Vagina (tissue), 2 donors: ENCODE measurements around the gene SIPA1.

Experiments used
- CTCF ChIP-seq, 3 experiments: fragments of 450-650 bp in 2 of 3; fragments of 200-600 bp in 1 of 3; sonication (generic) in 1 of 3; IDR thresholded peaks; one replicate each; pipeline ENCODE4 v1.5.1; 2017 to 2019; ENCODE audit warnings: antibody characterized with exemption in 3 of 3, mild to moderate bottlenecking in 2 of 3, moderate library complexity in 2 of 3
- POLR2A ChIP-seq, 2 donors: fragments of 450-650 bp; IDR thresholded peaks; one replicate each; pipeline ENCODE4 v1.6.1; 2017; ENCODE audit warnings: antibody characterized with exemption in 2 of 2, mild to moderate bottlenecking in 2 of 2, moderate library complexity in 2 of 2

GRCh38 chr11:65599955-65600246, 38.0 kb upstream of the SIPA1 start:
- TF ChIP-seq CTCF (IDR thresholded peaks at IDR 0.05) (no peak), POLR2A (IDR thresholded peaks at IDR 0.05) (no peak)
